GM12878 (cell line): ENCODE data around the gene SV2B. TPM values are rescaled to one million over a fixed set of nuclear protein-coding genes. Genes with fewer than 3 reads are reported as not detected.

Experiments
- ATAC-seq: fragments of 200-7000 bp; cut with Tn5 transposase; 3 replicates; pipeline ENCODE4 v1.9.1; 2020; ENCODE audit warnings: mild to moderate bottlenecking, moderate library complexity
- BruUV-seq: library from RNA; stranded (reverse); fragments of 400-500 nt; replicated peaks from 2 replicates; lab custom pipeline; 2021; lab: Mats Ljungman, UMichigan
- CTCF ChIA-PET: fragments of 300-600 bp; sonication (Branson Sonifier 250); formaldehyde crosslinking; extraction: SDS; loops from one replicate; lab custom pipeline; 2021; ENCODE audit warnings: inconsistent platforms; lab: Yijun Ruan, JAX
- POLR2A ChIA-PET: fragments of 350-600 bp; formaldehyde crosslinking; extraction: SDS; loops from one replicate; lab custom pipeline; 2021; ENCODE audit warnings: inconsistent platforms; lab: Charles Lee
- RAD21 ChIA-PET: fragments of 300-600 bp; sonication (Branson Sonifier 250); formaldehyde crosslinking; loops from one replicate; lab custom pipeline; 2023; ENCODE audit warnings: antibody characterized with exemption; ENCODE audit not compliant: unreplicated experiment; lab: Charles Lee
- SMC1A ChIA-PET: fragments of 300-600 bp; sonication (Branson Sonifier 250); formaldehyde crosslinking; loops from one replicate; lab custom pipeline; 2023; ENCODE audit not compliant: unreplicated experiment, uncharacterized antibody; lab: Charles Lee
- DNase-seq: peaks from one replicate; pipeline ENCODE4 v3.0.0-alpha.2; 2011; ENCODE audit warnings: low read depth, low spot score
- FAIRE-seq: peaks from 3 replicates; lab custom pipeline; 2011; peaks lifted over from hg19 to GRCh38; lab: Jason Lieb, UNC
- H2AFZ ChIP-seq: 2 replicates; pipeline ENCODE4 v1.6.0; 2011; ENCODE audit warnings: low read depth, low read length, control low read depth; ENCODE audit not compliant: control insufficient read depth
- H3K27ac ChIP-seq: 2 replicates; pipeline ENCODE4 v1.5.1; 2011; ENCODE audit warnings: control low read depth; ENCODE audit not compliant: control insufficient read depth, insufficient read depth
- H3K27me3 ChIP-seq, 2 experiments: replicated peaks in 1 of 2; 2 replicates each; pipeline versions ENCODE4 v1.6.0 to v1.6.1; 2011; ENCODE audit warnings: low read length in 1 of 2; ENCODE audit not compliant: control insufficient read depth in 2 of 2, insufficient read depth in 2 of 2
- H3K36me3 ChIP-seq, 2 experiments: 2 replicates each; pipeline ENCODE4 v1.5.1; 2011; ENCODE audit warnings: low read length in 1 of 2; ENCODE audit not compliant: control insufficient read depth in 2 of 2, insufficient read depth in 2 of 2
- H3K4me1 ChIP-seq: 2 replicates; pipeline ENCODE4 v1.6.1; 2011; ENCODE audit warnings: mild to moderate bottlenecking, low read length, moderate library complexity, mixed read lengths; ENCODE audit not compliant: control insufficient read depth, insufficient read depth
- H3K4me2 ChIP-seq: 2 replicates; pipeline ENCODE4 v1.6.0; 2011; ENCODE audit warnings: control low read depth; ENCODE audit not compliant: control insufficient read depth, insufficient read depth
- H3K4me3 ChIP-seq: fragments of 200-600 bp; sonication (generic); 2 replicates; pipeline ENCODE4 v1.5.1; 2016
- H3K79me2 ChIP-seq: 2 replicates; pipeline ENCODE4 v1.6.0; 2011; ENCODE audit warnings: low read length; ENCODE audit not compliant: control insufficient read depth, insufficient read depth
- H3K9ac ChIP-seq: 2 replicates; pipeline ENCODE4 v1.8.0; 2011; ENCODE audit warnings: low read length, control low read depth, mixed read lengths; ENCODE audit not compliant: control insufficient read depth, insufficient read depth
- H3K9me3 ChIP-seq: replicated peaks from 3 replicates; pipeline ENCODE4 v1.5.1; 2011; ENCODE audit warnings: mild to moderate bottlenecking, low read length; ENCODE audit not compliant: control insufficient read depth, insufficient read depth
- H4K20me1 ChIP-seq: 2 replicates; pipeline ENCODE4 v1.6.0; 2011; ENCODE audit not compliant: control insufficient read depth, insufficient read depth
- BRCA1 ChIP-seq: IDR thresholded peaks from 2 replicates; pipeline ENCODE4 v1.6.1; 2011; ENCODE audit warnings: low read depth, low read length, improper control_type of control experiment
- CBX3 ChIP-seq: fragments of 200-600 bp; sonication (generic); IDR thresholded peaks from 2 replicates; pipeline ENCODE4 v1.6.1; 2016; ENCODE audit warnings: low read depth, borderline replicate concordance
- CREM ChIP-seq: IDR thresholded peaks from 2 replicates; pipeline ENCODE4 v1.6.1; 2014; ENCODE audit warnings: antibody characterized with exemption, low read depth
- FOXM1 ChIP-seq: IDR thresholded peaks from 2 replicates; pipeline ENCODE4 v1.6.1; 2012; ENCODE audit warnings: low read depth, mild to moderate bottlenecking, inconsistent platforms, low read length, moderate library complexity
- GABPA ChIP-seq: IDR thresholded peaks from 2 replicates; pipeline ENCODE4 v1.6.1; 2014; ENCODE audit warnings: antibody characterized with exemption, low read depth, mild to moderate bottlenecking, inconsistent platforms
- IKZF1 ChIP-seq: fragments of 450-650 bp; conservative IDR thresholded peaks from 2 replicates; pipeline ENCODE4 v1.6.1; 2017; ENCODE audit warnings: antibody characterized with exemption, mild to moderate bottlenecking
- IKZF2 ChIP-seq, 2 experiments: fragments of 450-650 bp; IDR thresholded peaks; 2 replicates each; pipeline ENCODE4 v1.6.1; 2017; ENCODE audit warnings: mild to moderate bottlenecking in 2 of 2, moderate library complexity in 2 of 2
- JUNB ChIP-seq: IDR thresholded peaks from 2 replicates; pipeline ENCODE4 v1.6.1; 2016; ENCODE audit warnings: antibody characterized with exemption, mild to moderate bottlenecking
- MTA2 ChIP-seq: fragments of 450-650 bp; IDR thresholded peaks from 2 replicates; pipeline ENCODE4 v1.6.1; 2016; ENCODE audit warnings: low read depth, mild to moderate bottlenecking, moderate library complexity
- SREBF2 ChIP-seq: IDR thresholded peaks from 2 replicates; pipeline ENCODE4 v1.6.1; 2012; ENCODE audit warnings: mild to moderate bottlenecking, low read length
- TCF12 ChIP-seq: IDR thresholded peaks from 2 replicates; pipeline ENCODE4 v1.6.1; 2011; ENCODE audit warnings: low read depth, mild to moderate bottlenecking, low read length
- YBX1 ChIP-seq: fragments of 450-650 bp; IDR thresholded peaks from 2 replicates; pipeline ENCODE4 v1.6.1; 2016; ENCODE audit warnings: antibody characterized with exemption
- WGBS: methylation state at CpG from one replicate; pipeline ENCODE4 v1.1.6; 2016; ENCODE audit warnings: low lambda C conversion rate; ENCODE audit not compliant: insufficient replicate concordance, insufficient coverage; ENCODE audit errors: missing lambda C conversion rate; 5-methylcytosine and 5-hydroxymethylcytosine counted together
- in situ Hi-C: fragments of 300-500 bp; cut with MboI; formaldehyde crosslinking; loops from 9 replicates; pipeline ENCODE4 v1.14.3; 2018; ENCODE audit warnings: mixed read lengths
- intact Hi-C: fragments of 100-400 bp; cut with micrococcal nuclease; formaldehyde crosslinking; loops from one replicate; pipeline ENCODE4 v1.14.2; 2022; ENCODE audit not compliant: unreplicated experiment
- polyA plus RNA-seq, 11 experiments: library from polyadenylated mRNA; depleted of rRNA in 4 of 11; unstranded in 6 of 11; stranded (reverse) in 5 of 11; fragments of >200 nt; fragmentation: Nextera tagmentation in 4 of 11; fragmentation: Illumina TruSeq in 1 of 11; extraction: Ambion mirVana in 4 of 11; extraction: Trizol in 1 of 11; gene quantifications; 1 replicate in 1 of 11; 2 replicates in 10 of 11; pipeline versions ENCODE4 v1.2.1 to v1.2.3, GENCODE V29; 2011 to 2016; ENCODE audit warnings: inconsistent platforms in 2 of 11, missing spikeins in 2 of 11, low read depth in 1 of 11
- total RNA-seq, 4 experiments: library from RNA; depleted of rRNA in 3 of 4; stranded (reverse); fragments of >200 nt in 3 of 4; fragmentation: Illumina TruSeq in 1 of 4; extraction: Trizol in 1 of 4; gene quantifications; 2 replicates each; pipeline versions ENCODE4 v1.2.1 to v1.2.3, GENCODE V29; 2013 to 2021
- TF ChIP-seq, protein P1 (sequence below): fragments of 450-650 bp; IDR thresholded peaks from 2 replicates; pipeline ENCODE4 v1.6.1; 2014; ENCODE audit warnings: mild to moderate bottlenecking
- TF ChIP-seq, protein P2 (sequence below): fragments of 450-650 bp; IDR thresholded peaks from 2 replicates; pipeline ENCODE4 v1.6.1; 2017; ENCODE audit warnings: borderline replicate concordance
- TF ChIP-seq, protein P3 (sequence below): fragments of 150-350 bp; IDR thresholded peaks from 2 replicates; pipeline ENCODE4 v1.6.1; 2014; ENCODE audit warnings: mild to moderate bottlenecking, low read depth, low read length
- TF ChIP-seq, protein P4 (sequence below): fragments of 450-650 bp; IDR thresholded peaks from 2 replicates; pipeline ENCODE4 v1.6.1; 2017; ENCODE audit warnings: mild to moderate bottlenecking, low read depth, inconsistent platforms; ENCODE audit not compliant: poor library complexity, severe bottlenecking
- TF ChIP-seq, protein P5 (sequence below): fragments of 450-650 bp; formaldehyde crosslinking; IDR thresholded peaks from 2 replicates; pipeline ENCODE4 v1.5.0; 2022; ENCODE audit warnings: mild to moderate bottlenecking, missing genetic modification characterization

SV2B gene
- total and polyA plus RNA-seq, 10 of the 15 experiments (the other 5 are each of a cell fraction or from before 2014, with no cell fraction given), result 0.03 to 1.7 (median 1.3) TPM

DNA sequence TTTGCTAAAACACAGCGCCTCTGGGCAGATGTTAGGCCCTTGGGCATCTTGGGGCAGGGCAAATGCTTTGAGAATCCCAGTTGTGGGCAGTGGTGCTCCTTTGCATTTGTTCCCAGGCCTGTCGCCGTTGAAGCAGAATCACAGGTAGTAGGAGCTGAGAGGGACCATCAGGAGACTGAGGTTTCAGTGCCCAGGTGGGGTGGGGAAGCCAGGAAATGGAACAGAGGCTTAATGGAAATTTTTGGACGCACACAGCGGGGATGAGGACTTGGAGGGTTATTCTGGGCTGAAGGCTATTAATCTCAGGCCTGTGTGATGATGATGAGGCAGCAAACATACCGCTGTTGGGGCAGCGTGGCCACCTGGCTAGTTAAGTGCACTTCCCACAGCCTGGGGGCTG is 99.5 kb downstream of the SV2B start:
- in situ Hi-C loops (no loop called here), intact Hi-C loops (no loop called here)
- BruUV-seq, result no TSS peak
- ATAC-seq, result no peak
- TF ChIP-seq BRCA1, result no peak
- TF ChIP-seq CBX3, result no peak
- TF ChIP-seq TCF12, result no peak
- no peak for TF ChIP-seq FOXM1
- TF ChIP-seq IKZF2 (IDR thresholded peaks at IDR 0.05), result no peak
- no peak for TF ChIP-seq SREBF2
- TF ChIP-seq YBX1, result no peak
- TF ChIP-seq JUNB, result no peak
- no peak for TF ChIP-seq CREM
- TF ChIP-seq, protein P1, sequence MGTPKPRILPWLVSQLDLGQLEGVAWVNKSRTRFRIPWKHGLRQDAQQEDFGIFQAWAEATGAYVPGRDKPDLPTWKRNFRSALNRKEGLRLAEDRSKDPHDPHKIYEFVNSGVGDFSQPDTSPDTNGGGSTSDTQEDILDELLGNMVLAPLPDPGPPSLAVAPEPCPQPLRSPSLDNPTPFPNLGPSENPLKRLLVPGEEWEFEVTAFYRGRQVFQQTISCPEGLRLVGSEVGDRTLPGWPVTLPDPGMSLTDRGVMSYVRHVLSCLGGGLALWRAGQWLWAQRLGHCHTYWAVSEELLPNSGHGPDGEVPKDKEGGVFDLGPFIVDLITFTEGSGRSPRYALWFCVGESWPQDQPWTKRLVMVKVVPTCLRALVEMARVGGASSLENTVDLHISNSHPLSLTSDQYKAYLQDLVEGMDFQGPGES, result no peak
- TF ChIP-seq GABPA, result no peak
- TF ChIP-seq, protein P2, sequence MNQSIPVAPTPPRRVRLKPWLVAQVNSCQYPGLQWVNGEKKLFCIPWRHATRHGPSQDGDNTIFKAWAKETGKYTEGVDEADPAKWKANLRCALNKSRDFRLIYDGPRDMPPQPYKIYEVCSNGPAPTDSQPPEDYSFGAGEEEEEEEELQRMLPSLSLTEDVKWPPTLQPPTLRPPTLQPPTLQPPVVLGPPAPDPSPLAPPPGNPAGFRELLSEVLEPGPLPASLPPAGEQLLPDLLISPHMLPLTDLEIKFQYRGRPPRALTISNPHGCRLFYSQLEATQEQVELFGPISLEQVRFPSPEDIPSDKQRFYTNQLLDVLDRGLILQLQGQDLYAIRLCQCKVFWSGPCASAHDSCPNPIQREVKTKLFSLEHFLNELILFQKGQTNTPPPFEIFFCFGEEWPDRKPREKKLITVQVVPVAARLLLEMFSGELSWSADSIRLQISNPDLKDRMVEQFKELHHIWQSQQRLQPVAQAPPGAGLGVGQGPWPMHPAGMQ, result no peak
- TF ChIP-seq, protein P3, sequence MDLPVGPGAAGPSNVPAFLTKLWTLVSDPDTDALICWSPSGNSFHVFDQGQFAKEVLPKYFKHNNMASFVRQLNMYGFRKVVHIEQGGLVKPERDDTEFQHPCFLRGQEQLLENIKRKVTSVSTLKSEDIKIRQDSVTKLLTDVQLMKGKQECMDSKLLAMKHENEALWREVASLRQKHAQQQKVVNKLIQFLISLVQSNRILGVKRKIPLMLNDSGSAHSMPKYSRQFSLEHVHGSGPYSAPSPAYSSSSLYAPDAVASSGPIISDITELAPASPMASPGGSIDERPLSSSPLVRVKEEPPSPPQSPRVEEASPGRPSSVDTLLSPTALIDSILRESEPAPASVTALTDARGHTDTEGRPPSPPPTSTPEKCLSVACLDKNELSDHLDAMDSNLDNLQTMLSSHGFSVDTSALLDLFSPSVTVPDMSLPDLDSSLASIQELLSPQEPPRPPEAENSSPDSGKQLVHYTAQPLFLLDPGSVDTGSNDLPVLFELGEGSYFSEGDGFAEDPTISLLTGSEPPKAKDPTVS, result no peak
- TF ChIP-seq MTA2, result no peak
- TF ChIP-seq, protein P4, sequence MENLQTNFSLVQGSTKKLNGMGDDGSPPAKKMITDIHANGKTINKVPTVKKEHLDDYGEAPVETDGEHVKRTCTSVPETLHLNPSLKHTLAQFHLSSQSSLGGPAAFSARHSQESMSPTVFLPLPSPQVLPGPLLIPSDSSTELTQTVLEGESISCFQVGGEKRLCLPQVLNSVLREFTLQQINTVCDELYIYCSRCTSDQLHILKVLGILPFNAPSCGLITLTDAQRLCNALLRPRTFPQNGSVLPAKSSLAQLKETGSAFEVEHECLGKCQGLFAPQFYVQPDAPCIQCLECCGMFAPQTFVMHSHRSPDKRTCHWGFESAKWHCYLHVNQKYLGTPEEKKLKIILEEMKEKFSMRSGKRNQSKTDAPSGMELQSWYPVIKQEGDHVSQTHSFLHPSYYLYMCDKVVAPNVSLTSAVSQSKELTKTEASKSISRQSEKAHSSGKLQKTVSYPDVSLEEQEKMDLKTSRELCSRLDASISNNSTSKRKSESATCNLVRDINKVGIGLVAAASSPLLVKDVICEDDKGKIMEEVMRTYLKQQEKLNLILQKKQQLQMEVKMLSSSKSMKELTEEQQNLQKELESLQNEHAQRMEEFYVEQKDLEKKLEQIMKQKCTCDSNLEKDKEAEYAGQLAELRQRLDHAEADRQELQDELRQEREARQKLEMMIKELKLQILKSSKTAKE, result no peak
- no peak for TF ChIP-seq IKZF1
- TF ChIP-seq, protein P5, sequence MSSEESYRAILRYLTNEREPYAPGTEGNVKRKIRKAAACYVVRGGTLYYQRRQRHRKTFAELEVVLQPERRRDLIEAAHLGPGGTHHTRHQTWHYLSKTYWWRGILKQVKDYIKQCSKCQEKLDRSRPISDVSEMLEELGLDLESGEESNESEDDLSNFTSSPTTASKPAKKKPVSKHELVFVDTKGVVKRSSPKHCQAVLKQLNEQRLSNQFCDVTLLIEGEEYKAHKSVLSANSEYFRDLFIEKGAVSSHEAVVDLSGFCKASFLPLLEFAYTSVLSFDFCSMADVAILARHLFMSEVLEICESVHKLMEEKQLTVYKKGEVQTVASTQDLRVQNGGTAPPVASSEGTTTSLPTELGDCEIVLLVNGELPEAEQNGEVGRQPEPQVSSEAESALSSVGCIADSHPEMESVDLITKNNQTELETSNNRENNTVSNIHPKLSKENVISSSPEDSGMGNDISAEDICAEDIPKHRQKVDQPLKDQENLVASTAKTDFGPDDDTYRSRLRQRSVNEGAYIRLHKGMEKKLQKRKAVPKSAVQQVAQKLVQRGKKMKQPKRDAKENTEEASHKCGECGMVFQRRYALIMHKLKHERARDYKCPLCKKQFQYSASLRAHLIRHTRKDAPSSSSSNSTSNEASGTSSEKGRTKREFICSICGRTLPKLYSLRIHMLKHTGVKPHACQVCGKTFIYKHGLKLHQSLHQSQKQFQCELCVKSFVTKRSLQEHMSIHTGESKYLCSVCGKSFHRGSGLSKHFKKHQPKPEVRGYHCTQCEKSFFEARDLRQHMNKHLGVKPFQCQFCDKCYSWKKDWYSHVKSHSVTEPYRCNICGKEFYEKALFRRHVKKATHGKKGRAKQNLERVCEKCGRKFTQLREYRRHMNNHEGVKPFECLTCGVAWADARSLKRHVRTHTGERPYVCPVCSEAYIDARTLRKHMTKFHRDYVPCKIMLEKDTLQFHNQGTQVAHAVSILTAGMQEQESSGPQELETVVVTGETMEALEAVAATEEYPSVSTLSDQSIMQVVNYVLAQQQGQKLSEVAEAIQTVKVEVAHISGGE (CRISPR knock-in tag), result no peak
- WGBS, result 35% methylated on average over 7 of the region's 7 CpGs
- RAD21 ChIA-PET, result no interaction called here
- Histone ChIP-seq H3K4me3 (no peak overlapping the region), H3K9me3 (no peaks in the 10 kb centered on the region), H3K9ac (no peak overlapping the region), H2AFZ (no peak overlapping the region), H3K36me3 (no peaks in the 10 kb centered on the region), H4K20me1 (no peaks in the 10 kb centered on the region), H3K79me2 (no peaks in the 10 kb centered on the region), H3K27ac (no peak overlapping the region), H3K27me3 (peaks cover 0 to 8% of the 10 kb centered on the region in 2 experiments; a peak in 3 of 4 replicates), H3K4me2 (no peak overlapping the region), H3K4me1 (no peaks in the 10 kb centered on the region)
- CTCF ChIA-PET, result no interaction called here
- SMC1A ChIA-PET, result no interaction called here
- DNase-seq, result no peak
- FAIRE-seq, result no peak
- POLR2A ChIA-PET, result no interaction called here
